GM21619 (cell line): Measurements from ENCODE around the gene ADNP.

Experiments used
- ATAC-seq: cut with Tn5 transposase; IDR thresholded peaks from one replicate; pipeline ENCODE4 v1.9.1; 2021; ENCODE audit not compliant: unreplicated experiment

Gene ADNP

DNA sequence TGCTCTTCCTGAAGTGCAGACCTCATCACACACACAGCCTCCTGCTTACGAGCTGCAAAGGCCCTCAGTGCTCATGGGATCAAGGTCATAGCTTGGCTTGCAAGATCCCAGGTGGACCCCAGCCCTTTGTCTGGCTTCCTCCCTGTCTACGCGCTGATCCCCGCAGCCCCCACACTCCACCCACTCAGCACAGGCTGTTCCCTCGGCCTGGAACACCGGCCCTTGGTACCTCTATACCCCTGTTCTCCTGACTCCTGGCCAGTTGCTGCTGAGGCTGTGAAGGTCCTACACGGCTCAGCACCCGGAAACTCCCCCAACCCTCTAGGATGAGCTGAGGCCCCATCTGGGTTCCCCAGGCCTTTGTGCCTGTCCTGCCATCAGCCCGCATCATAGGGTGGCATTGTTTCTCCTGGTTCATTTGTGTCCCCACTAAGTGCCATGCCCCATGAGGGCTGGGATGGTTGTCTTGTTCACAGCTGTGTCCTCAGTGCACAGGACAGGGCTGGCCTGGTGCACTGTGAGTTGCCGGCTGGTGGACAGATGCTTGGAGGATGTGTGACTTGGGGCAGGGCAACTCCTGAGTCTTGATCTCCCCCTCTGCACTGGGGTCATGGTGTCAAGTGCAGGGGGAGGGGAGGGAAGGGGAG is 57.0 kb downstream of the ADNP start:
- ATAC-seq = no peak

DNA sequence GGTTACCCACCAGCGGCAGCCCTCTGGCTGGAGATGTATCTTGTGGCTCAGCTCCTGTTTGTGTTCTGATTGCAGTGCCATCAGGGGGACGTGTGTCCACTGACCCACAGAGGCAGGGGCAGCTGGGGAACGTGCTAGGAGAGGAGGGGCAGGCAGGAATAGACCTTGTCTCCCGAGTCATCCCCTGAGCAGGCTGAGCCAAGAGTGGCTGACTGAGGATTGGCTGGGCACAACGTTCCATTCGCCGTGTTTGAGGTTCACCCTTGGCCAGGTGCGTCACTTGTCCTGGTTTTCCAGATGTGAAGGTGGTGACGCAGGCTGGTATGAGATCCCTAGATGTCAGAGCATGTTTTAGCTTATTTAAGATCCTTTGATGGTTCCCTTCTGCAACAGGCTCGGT is 57.7 kb downstream of the ADNP start:
- no peak for ATAC-seq

DNA sequence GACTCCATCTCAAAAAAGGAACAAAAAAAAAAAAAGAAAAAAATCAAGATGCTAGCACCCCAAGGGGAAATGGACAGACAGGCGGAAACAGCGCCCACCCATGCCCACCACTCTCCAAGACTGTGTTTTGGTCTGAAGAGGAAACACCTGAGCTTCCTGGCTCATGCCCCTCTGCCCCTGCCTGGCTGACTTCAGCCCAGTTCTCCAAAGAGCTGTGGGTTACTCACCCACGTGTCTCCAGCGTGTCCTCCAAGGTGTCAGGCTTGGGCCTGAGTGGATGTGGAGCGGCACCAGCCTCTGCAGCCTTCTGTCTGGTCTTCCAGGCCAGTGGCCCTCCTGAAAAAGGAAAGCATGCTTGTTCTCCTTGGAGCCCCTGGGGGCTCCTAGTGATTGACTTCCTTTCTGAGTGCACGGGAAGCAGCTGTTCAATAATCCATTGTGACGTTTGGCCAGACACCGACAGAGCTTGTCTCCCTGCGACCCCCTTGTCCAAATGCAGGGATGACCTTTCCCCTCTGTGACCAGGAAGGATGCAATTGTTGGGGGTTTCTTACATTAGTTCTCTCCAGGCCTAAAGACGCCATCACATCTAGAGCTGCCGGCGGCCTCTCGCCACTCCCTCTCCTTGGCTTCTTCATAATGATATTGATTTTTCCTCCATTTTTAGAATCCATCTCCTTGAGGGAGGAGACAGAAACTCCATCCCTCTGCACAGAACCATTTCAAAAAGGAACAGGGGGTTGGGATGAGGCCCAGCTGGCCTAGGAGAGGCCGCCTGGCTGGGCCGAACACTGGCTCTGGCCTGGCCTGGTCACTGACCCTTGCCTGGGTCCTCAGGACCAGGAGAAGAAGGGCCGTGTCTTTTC is 58.4 kb downstream of the ADNP start:
- no peak for ATAC-seq

DNA sequence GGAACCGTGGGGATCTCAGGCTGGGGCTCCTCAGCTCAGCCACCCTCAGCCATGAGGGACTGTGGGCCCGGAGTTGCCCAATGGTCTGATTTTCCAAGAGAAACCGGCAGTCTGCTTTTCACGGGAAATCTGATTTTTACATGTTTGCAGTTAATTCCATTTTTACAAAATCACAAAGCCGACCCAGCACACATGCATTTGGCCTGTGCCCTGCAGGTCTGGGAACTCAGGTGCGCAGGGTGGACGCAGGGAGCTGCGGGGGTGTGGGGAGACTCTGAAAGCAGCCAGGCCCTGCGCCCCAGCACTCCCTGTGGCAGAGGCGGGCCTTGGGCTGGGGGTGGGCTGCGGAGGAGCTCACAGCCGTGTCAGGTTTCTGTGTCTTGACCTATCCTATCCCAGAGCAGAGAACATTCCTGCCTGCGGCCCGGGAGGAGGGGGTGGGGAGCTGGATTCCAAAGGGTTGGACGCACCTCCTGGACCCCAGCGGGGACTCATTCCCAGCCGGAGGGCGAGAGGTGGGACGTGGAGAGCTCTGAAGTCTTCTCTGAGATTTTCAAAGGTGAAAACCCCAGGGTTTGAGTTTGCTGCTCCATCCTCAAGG is 60.6 kb downstream of the ADNP start:
- no peak for ATAC-seq

DNA sequence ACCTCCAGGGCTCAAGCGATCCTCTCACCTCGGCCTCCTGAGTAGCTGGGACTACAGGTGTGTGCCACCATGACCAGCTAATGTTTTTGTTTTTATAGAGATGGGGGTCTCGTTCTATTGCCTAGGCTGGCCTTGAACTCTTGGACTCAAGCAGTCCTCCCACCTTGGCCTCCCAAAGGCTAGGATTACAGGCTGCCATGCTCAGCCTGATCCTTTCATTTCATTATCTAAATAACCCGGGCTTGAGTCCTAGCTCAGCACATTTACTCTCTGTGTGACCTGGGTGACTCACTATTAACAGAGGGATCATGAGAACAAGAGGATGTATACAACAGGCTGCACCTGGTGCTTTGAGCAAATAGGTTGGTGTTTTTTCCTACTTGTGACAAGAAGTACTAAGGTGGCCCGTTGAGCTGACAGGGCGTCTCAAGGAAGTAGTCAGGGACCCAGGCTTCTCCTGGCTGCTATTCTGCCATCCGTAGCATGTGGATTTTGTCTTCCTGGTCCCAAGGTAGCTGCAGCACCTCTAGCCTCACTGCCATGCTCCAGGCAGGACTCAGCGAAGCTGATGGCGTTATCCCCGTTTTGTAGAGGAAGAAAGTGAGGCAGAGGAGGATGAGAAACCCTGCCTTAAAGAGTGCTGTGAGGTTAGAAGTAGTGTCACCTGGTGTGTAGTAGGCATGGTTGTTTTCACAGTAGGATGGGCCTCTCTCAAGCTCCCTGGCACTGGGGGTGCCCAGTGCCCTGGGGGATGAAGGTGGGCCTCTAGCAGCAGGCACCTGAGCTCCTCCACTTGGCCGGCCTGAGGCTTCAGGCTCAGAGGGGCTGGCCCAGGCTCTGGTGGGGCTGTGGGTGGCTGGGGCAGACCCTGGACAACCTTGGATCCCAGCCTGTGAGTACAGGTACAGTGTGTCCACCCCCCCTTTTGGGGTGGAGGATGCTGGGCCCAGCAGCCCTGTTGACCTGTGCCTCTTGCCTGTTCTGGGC is 62.4 kb downstream of the ADNP start:
- ATAC-seq = no peak

DNA sequence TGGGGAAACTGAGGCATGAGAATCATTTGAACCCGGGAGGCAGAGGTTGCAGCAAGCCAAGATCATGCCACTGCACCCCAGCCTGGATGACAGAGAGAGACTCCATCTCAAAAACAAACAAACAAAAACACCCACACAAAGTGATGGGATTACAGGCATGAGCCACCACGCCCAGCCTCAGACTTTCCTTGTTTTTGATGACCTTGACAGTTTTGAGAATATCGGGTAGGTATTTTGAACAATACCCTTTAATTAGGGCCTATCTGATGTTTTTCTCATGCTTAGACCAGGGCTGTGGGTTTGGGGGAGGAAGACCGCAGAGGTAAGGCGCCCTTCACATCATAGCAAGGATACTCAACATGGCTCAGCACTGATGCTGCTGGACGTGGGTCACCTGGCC is 63.4 kb downstream of the ADNP start:
- no peak for ATAC-seq

DNA sequence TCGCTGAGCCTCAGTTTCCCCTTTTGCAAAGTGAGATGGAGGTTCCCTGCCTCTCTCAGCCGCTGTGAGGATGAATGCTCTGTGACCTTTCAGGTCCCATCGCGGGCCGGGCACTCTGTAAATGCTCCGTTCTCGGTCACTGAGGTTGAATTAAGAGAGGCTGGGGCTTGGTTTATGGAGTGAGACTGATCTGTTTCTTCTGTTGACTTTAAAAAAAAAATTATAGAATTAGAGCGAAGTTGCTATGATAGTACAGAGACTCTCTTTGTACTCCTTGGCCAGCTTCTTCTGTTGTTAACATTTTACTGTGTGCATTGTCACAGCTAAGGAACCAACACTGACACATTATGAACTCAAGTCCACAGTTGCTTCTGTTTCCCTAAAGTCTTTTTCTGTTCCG is 64.4 kb downstream of the ADNP start:
- ATAC-seq = no peak

DNA sequence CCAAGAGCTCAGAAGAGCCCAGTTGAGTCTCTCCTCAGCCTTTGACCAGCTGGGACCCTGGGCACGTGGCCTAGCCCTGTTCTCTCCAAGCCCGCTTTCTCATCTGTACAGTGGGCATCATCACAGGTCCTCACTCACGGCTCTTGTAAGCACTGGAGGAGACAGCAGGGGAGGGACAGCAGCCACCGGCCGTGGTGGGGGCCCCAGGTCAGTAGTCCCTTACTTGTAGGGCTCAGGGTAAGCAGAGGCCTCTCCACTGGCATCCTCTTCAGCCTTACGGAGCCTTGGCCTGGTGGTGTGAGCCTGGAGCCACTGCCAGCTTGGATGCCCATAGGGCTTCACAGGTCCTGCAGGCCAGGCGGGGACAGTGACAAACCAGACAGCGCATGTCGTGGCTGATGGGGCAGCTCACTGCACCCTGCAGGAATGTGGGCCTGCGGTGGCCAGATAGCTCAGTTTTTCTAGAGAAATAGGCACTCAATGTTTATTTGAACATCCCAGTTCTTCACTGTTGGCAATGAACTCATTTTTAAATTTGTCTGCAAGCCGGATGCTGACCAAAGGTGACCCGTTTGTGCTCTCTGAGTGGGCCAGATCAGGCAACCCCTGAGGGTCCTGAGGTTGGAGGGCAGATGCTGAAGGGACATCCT is 65.1 kb downstream of the ADNP start:
- no peak for ATAC-seq

DNA sequence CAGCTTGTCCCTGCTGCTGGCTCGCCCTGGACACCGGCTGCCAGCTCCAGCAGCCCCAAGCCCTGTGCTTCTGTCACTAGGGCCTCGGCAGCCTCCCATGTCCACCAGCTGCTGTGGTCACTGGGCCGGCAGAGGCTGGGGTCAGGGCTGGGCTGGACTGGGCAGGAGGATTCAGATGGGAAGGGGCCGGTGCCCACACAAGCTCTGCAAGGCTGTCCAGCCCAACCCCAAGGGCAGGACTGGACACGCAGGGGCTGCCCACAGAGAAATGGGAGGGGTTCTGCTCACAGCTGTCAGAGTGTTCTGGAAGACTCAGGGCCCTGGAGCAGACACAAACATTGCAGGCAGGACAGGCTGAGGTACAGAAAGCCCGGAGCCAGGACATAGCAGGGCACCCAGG is 65.6 kb downstream of the ADNP start:
- ATAC-seq = no peak

DNA sequence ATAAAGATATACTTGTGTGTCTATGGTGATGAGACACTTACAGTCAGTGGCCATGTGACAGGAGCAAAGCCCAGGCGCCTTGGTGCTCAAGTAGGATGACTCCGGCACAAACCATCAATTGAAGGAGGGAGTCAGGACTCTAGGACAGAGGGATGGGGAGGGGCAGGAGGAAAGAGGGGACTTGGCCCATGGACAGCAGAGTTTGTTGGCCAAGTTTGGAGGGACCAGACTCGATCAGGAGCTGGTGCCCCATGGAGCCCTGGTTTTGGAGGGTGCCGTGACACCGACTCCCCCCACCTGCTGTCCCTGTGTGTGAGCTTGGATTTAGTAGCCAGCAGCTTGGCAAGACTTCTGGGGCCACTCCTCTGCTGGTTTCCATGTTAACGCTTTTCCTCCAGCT is 66.1 kb downstream of the ADNP start:
- no peak for ATAC-seq

DNA sequence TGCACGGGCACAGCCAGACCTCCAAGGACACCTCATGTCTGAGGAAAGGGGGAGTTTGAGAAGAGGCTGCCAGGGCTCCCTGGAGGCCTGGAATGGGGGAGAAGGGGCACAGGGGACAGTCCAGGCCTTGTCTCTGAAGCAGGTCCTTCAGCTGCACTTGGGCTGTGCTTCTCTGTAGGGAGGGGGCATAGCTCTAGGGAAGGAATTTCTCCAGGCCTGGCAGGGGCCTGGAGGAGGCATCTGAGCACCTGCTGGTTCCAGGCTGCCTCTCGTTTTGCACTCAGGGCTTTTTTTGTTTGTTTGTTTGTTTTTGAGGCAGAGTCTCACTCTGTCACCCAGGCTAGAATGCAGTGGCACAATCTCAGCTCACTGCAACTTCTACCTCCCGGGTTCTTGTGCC is 68.7 kb downstream of the ADNP start:
- no peak for ATAC-seq

DNA sequence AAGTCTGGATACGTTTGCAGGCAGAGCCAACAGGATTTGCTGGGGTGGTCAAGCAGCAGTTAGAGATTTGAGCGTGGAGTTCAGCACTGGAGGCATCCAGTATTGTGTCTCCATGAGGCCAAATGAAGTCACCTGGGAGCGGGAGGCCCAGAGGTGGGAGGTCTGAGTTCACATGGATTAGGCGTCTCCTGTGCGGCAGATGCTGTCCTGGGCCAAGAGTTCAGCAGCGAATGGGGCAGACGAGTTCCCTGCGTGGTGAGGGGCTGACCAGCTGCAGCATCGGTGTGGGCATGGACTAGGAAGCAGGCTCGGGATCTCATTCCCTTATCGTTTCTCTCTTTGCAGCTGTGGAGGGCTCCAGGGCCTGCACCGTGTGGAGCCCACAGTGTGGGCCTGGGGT is 70.2 kb downstream of the ADNP start:
- no peak for ATAC-seq

DNA sequence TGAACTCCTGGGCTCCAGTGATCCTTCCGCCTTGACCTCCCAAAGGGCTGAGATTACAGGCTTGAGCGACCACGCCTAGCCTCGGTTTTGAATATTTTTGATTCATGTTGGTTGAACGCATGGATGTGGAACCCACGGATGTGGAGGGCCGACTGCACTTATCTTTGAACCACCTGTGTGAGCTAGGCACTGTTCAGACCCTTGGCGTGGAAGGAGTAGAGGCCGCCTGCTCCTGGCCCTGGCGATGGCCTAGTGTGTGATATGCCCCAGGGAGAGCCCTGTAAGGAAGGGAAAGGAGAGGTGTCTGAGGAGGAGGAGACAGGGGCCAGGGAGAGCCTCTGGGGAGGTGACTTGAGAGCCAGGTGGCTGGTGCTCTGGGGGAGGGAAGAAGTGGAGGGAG is 72.1 kb downstream of the ADNP start:
- no peak for ATAC-seq

DNA sequence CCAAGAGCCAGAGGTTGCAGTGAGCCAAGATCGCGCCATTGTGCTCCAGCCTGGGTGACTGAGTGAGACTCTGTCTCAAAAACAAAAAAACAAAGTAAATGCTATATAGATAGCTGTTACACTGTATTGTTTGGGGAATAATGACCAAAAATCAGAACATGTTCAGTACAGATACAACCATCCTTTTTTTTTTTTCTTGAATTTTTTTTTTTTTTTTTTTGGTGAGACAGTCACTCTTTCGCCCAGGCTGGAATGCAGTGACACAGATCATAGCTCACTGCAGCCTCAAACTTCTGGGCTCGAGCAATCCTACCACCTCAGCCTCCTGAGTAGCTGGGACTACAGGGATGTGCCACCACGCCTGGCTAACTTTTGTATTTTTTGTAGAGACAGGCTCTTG is 72.7 kb downstream of the ADNP start:
- ATAC-seq = no peak

DNA sequence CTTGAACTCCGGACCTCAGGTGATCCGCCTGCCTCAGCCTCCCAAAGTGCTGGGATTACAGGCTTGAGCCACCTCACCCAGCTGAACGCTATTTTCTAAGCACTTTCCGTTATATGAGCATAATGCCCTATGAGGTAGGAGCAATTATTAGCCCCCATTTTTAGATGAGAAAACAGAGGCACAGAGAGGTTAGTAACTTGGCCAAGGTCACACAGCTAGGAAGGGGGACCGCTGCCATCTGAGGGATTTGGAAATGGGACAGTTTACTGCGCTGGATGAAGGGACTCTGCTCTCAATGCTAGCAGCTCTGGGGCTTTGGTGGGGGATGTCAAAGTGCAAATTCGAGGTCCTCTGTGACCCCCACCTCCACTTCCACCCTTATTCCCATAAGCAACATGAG is 73.9 kb downstream of the ADNP start:
- ATAC-seq = no peak

DNA sequence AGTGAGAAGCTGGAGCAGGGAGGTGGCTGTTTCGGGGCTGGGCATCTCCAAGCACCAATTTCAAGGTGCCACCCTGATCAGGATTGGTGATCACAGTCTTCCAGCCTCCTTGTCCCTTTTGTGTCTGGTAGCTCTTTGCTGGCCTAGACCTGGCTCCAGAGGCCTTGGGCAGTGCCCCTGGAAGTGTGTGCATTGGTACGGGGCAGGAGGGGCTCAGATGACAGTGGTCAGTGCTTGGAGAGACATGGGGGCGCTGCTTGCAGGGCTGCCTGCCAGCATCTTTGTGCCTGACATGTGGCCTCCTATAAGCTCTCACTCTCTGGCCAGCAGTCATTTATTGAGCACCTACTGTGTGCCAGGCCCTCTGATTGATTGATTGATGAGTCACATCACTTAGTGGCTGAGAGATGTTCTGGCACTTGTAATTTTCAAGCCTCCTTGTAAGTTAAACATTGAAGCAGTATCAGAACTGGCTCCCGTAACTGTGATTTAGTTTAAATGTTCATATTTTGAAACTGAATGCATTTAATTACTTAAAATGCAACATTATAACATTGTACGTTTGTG is 74.7 kb downstream of the ADNP start:
- ATAC-seq = no peak

DNA sequence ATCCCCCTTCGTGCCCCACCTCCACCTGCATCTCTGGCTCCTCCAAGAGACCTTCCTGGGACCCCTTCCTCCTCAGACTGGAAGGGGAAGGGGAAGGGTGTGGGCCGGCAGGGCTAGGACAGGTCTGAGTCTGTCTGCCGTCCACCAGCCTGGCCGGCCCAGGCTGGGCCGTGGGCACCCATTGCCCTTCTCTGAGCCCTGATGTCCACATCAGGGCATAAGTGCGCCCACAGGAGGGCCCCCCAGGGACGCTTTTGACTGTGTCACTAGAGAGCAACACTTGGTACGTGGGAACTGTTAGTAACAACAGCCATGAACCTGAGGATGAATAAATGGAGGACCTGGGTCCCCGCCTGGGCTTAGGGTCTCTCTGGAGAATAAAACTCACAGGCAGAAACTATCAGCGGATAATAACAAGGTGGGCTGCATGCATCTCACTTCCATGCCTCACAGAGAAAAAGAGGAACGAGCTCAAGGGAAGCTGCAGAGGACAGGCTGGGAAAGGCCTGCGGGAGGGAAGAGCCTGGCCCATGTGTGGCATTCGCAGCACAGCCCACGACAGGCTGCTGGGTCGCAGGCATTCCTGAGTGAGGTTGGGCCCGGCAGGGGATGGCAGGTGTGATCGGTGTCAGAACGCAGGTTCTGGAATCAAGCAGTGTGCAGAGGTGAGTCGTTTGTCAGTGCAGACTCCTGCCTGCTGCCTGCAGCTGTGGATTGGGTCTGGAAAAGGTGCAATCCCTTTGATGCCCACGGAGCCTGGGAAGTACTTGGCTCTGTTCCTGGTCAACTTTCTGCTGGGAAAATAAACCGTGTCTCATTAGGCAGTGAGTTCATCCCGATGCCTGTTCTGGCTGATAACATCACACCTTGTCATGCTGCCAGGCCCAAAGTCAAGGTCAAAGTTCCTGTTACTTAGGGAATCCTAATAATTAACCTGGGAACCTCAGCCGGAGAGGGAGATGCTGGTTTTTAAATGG is 75.5 kb downstream of the ADNP start:
- no peak for ATAC-seq

DNA sequence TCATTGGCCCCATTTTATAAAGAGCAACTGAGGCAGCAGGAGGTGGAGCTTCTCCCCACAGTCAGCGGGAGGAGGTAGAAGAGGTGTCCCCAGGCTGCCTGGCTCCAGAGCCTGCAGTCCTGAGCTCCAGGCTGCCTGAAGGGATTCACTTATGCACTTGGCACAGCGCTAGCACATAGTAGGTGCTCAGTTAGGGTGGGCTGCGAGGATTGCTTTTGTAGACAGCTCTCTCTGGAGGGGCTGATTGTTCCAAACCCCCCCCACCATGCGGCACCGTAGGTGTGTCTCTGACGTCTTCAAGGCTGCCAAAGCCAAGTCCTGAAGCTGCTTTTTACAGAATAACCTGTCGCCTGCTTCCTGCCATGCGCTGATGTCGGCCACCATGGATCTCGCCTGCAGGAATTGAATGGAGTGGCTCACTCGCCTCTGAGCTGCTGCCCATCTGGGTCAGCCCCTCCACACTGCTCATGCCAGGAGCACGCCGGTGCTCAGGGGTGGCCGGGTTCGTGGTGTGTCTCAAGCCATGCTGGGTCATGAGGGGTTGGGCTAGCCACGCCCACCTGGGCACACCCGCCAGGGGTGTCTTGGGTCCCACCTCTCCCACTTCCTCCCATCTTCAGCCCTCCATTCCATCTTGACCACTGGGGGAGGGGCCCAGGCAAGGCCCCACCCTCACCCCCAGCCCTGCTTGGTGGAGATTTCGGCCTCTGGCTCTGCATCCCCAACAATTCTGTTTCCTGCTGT is 76.6 kb downstream of the ADNP start:
- no peak for ATAC-seq
